Suppressor macrophage (primary cell): ENCODE results near the gene INCENP.
A peak's percentile ranks its signal among the peaks of the same experiment; 100 is the strongest.

Source experiments
- DNase-seq, 4 experiments: peaks; one replicate each; pipeline ENCODE4 v3.0.0-alpha.2; 2020 to 2022

The INCENP gene

DNA sequence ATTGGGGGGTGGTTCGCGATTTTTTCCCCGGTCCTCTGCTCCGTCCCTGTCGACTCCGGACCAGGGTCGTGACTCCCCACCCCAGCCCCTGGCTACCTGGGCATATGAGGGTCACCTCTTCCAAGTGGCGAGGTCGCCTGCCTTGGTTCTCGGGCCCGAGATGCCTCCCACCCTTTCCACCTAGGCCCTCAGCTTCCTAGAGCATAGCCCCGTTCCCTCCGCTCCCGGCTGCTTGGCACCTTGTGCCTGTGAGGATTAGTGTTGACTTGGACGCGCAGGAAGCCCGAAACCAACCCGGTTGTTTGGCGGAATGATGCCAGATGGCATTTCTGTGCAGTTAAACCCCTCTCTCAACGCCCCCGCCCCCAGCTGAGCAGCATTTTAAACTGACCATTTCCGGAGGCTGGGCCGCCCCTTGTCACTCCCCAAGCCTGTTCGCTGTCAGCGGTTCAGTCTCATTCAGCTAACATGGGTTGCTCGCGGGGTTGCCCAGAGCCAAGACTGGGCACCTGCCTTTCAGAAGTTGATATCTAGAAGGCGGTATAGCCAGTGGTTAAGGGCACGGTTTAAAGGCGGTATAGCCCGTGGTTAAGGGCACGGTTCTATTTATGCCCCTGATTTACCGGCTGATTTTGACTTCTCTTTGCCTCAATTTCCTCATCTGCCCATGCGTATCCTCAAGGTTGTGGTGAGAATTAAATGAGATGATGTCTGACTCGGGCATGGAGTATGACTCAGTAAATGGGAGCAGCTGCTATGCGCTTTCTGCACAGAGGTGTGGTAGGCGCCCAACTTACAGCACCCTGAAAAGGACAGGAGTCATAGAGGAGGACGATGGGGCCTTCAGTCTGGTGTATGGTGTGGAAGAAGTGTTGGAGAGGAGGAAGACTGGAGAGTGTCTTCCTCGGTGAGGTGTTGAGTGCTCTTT, 639 bp downstream of the INCENP start:
- DNase-seq, result peak; percentile 48 to 74 (median 58)

DNA sequence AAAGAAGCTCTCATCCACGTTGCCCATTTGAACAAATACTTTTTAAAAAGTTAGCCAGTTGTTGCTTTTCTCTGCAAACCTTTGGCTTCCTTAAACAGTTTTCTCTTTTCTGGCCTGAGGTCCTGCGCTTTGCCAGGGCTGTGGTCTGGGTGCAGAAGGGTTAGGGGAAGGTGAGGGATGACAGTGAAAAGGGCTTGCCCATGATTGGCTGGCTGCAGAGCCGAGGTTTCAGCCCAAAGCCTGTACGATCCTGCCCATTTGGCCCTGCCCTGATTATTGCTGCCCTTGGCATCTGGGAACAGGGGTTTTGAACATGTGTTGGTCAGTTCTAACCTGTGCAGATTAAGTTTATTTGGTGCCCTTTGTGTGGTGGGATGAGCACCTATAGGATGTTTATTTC, 1.5 kb downstream of the INCENP start:
- no peak for DNase-seq

DNA sequence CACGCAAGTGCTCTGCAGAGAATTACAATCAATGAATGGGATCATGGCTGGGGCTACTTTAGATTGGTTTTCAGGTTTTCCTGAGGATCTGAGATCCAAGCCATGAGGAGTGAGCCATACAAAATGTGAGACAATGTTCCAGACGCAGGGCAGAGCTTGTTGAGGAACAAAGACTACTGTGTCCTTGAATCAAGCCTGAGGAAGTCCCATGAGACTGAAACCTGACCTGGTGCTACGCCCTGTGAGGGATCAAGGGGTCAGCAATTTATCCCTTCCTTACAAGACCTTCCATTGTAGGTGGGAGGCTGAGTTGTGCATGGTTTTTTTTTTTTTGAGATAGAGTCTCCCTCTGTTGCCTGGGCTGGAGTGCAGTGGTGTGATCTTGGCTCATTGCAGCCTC, 2.1 kb downstream of the INCENP start:
- DNase-seq, result peak in 2 of 4 experiments; percentile 8 to 24

DNA sequence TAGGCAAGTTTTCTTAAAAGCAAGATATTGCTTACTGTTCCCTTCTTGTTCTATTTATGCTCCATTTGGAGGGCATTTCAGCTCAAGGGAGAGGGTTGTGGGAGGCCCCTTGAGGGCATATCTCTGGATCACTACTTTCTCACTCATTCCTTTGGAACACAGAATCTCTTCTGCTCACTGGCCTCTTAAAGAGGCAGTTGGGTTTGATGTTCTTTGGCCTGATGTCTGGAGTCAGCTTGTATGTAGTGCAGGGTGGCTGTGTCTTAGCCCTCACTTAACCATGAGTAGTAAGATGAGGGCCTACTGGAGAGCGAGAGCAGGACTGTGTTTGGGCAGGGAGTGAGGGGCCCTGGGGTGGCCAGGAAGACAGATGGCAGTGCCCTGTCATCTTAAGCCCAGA, 3.6 kb downstream of the INCENP start:
- DNase-seq, result no peak

DNA sequence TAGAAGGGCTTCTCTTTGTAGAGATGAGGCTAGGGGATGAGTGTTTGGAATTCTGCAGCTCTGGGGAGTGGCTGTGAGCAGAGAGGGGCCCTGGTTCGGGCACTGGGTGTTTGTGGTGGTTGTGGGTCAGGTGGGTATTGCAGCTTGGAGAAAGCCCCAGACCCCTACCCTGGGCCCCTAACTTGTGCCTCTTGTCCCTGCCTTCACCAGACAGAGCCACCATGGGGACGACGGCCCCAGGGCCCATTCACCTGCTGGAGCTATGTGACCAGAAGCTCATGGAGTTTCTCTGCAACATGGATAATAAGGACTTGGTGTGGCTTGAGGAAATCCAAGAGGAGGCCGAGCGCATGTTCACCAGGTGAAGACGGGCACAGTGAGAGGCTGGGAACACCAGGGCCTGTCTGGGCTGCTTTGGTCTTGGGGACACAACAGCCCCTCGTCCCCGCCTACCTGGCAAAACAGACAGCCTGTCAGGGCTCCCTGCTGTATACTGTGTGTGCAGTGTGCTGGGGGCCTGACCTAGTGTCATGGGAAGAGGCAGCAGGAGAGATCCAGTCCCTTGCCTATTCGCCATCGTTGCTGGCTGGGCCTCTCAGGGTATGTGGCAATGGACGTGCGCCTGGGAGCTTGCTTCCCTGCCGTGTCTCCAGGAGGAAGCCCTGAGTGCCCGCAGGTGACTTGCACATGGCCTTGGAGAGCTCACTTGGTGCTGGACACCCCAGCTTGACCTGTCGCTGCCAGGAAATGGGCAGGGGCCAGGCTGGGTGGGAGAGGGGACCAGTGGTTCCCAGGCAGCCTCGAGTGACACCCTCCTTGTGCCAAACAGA, 4.3 kb downstream of the INCENP start:
- no peak for DNase-seq

DNA sequence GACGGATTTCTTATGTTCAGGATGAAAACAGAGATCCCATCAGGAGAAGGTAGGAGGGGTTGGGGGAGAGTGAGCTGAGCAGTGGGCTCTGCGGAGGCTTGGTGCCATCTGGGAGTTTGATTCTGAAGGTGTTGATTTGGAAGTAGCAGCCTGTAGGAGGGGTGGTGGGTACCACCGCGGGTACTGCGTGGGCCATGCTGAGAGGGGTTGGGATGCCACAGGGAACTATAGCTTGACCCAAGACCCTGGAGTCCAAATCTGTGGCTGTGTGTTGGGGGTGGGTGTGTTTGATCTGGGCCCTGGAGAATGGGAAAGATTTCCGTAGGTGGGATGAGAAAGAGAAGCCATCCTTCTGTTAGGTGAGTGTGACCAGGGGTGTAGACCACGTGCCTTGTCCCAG, 5.0 kb downstream of the INCENP start:
- no peak for DNase-seq

DNA sequence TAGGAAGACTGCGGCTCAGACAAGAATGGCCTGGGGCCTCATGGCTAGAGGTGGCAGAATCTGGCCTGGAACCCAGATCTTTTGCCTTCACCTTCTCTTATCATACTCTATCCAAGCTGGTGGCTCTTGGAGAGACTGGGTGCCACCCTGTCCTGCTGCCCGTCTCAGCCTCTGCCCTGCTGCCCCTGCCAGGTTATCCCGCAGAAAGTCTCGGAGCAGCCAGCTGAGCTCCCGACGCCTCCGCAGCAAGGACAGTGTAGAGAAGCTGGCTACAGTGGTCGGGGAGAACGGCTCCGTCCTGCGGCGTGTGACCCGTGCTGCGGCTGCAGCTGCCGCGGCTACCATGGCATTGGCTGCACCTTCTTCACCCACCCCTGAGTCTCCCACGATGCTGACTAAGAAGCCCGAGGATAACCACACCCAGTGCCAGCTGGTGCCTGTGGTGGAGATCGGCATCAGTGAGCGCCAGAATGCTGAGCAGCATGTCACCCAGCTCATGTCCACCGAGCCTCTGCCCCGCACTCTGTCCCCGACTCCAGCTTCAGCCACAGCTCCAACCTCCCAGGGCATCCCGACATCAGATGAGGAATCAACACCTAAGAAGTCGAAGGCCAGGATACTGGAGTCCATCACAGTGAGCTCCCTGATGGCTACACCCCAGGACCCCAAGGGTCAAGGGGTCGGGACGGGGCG, 5.9 kb downstream of the INCENP start:
- DNase-seq, result no peak

DNA sequence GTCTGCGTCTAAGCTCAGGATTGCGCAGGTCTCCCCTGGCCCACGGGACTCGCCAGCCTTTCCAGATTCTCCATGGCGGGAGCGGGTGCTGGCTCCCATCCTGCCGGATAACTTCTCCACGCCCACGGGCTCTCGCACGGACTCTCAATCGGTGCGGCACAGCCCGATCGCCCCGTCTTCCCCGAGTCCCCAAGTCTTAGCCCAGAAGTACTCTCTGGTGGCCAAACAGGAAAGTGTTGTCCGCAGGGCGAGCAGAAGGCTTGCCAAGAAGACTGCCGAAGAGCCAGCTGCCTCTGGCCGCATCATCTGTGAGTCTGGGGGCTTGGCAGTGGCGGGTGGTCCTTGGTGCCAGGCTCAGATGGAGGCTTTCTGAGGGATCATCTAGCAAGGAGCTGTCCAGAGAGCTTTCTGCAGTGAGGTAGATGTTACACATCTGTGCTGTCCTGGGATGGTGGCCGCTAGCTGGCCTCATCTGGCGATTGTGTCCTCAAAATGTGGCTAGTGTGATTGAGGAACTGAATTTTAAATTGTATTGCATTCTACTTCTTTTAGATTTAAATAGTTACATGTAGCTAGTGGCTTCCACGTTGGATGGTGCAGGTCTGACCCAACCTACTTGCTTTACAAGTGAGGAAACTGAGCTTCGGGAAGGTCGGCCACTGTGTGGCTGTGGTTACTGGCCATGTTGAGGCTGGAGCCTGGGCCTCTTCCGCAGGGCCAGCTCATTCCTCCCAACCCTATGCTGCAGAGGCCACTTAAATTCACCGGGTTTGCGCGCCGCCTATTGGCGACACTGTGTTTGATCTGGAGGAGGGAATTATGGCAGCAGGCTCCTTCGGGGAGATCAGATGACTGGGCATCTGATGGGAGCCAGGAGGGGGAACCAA, 6.7 kb downstream of the INCENP start:
- DNase-seq, result no peak

DNA sequence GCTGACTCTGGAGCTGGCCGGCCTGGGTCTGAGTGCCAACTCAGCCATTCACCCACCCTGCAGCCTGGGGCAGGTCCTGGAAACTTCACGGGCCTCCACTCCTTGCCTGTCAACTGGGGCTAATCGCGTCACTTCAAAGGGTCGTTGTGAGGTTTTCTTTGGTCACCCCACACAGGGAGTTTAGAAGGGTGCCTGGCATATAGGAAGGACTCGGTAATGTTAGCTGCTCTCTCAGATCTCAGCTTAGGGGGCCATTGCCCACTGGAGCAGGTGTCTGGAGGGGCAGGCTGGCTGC, 7.3 kb downstream of the INCENP start:
- DNase-seq, result no peak

DNA sequence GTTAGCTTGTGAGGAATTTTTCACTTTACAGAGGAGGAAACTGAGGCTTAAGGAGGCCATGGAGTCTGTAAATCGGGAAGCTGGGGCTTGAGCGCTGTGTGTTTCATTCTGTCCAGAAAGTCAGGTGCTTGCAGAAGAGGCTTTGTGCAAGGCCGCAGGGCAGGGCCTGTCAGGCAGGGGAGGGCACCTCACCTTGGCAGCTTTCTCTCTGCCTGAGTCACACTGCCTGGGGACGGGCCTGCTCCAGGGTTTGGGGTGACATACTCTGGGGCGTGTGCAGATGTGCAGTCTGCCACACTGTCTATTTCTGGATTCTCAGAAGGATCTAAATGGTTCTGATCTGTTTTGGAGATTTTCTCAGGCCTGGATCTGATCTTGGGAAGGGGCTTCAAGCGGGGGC, 8.4 kb downstream of the INCENP start:
- no peak for DNase-seq

DNA sequence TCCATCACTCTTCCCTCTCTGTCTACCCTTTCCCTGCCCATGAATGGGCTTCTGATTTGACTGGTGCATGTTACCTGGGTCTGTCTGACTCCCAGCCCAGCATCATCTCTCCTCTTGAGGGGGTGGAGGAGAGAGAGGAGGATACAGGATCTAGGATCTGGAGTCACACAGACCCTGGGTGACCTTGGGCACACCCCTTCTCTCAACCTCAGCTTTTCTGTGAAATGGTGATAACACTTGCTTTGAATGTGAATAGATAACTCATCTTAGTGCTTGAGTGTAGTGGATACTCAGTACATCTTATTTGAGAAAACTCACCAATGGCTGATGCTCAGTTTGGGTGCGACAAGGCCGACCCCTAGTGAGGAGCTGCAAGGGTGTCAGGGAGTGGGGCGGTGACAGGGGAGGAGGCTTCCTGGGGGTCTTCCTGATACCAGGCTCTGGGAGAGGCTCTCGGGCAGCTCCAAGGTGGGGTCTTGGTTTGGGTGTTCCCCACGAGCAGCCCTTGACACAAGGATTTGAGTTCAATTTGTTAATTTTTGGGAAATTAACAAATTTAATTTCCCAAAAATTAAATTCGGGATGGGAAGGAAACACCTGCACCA, 9.0 kb downstream of the INCENP start:
- no peak for DNase-seq

DNA sequence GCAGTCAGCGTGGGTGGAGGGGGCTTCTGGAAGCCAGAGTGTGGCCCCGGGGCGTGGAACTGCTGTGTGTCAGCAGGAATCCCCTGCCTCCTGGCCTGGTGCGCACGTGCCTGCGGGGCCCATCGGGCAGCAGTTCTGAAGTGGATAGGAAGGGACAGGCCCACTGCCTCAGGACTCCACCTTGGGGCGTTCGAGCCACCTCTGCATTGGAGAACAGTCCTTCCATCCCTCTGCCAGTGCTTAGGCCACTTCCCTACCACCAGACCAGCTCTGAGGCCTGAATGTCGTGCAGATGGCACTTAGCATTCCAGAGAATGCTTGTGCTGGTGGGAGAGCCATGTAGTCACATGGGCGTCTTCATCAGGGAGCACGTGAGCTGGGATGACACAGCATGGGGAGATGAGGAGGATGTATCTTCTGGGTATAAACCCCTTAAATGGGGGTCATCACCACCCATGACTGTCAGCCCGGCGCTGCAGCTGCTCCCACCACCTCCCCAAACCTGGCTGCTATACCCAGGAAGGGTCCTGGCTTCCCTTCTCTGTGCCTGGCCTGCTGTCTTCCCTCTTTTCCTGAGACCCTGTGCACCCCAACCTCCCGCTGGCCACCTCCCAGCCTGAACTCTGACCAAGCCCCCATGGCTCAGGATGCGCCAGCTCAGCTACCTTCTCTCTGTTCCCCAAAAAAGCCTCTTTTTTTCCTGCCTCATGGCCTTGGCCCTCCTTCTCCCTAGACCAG, 9.7 kb downstream of the INCENP start:
- no peak for DNase-seq

DNA sequence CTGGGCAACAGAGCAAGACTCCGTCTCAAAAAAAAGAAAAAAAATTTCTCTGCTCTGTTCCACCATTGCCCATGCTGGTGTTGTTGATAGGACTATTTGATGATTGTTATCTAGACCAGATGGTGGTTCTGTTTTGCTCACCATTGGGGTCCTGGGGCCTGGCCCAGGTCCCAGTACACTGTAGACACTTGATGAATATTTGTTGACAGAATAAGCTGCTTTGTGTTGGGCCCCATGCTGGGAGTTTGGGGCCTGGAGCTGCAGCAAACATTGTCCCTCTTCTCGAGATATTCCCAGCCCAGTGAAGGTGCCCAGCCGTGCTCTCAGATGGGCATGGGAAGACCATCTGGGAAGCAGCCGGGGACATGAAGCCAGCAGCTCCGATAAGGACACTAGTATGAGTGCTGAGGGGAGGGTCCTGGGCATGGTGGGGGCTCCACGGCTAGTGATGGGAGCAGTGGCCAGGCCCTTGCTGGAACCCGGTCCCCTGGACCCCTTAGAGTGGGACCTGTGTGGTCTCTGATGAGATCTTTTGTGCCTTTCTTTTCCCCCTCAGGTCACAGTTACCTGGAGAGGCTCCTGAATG, 13.6 kb downstream of the INCENP start:
- DNase-seq, result no peak

DNA sequence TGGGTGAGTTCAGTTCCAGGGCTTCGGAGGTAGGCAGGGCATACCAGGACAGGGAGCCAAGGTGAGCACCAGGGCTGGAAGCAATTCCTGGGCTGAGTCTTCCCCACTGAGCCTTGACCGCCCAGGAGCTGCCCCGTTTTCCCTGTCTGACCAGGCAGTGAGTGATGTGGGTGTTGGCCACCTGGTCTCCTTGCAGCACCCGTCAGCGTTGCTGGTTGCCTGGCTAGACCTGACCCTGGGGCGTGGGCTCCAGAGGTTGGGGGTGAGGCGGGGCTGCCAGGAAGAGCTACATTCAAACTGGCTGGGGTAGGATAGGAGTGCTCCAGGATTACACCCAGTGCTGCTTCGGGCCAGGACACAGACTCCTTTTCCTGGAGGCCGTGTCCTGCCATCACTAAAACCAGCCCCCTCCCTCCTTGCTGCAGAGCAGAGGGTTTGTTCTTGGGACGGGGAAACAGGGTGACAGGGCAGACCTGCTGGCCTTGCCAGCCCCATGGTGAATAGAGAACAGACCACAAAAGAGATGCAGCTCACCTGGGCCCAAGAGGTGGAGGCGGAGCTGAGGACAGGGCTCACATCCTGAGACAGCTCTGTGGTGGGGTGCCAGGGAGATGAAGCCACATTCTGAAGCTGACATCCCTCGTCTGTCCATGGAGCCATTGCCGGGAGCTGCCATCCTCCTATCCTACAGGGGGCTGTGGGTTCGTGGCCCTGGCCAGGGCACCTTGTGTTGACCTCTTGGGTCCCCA, 14.2 kb downstream of the INCENP start:
- no peak for DNase-seq

DNA sequence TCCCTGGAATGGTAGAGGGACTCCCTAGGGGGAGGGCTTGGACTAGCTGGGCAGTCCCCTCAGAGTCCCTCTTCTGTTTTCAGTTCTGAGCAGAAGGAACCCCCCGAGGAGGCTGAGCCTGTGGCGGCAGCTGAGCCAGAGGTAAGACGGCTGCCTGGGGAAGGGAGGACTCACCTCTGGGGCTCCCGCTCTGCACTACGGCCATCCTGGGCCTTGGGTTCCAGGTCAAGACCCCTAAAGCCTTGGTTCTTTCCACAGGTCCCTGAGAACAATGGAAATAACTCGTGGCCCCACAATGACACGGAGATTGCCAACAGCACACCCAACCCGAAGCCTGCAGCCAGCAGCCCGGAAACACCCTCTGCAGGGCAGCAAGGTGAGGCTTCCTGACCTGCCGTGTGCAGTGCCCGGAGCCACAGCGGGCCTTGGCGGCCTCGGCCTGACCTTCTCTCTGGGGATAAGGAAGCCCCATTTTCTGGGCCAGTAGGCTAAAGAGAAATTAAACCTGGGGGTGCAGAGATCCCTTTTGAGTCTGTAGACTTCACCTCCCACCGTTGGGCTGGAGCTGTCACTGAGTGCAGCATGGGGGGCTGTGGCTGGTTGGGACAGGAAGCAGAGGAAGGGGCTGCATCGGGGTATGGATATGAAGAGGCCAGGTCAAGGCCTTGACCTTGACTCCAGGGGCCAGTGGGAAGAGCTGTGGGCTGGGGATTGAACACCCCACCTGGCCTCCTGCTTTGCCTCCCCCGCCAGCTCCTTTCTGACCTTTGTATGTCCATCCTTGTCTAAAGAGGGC, 15.0 kb downstream of the INCENP start:
- no peak for DNase-seq

DNA sequence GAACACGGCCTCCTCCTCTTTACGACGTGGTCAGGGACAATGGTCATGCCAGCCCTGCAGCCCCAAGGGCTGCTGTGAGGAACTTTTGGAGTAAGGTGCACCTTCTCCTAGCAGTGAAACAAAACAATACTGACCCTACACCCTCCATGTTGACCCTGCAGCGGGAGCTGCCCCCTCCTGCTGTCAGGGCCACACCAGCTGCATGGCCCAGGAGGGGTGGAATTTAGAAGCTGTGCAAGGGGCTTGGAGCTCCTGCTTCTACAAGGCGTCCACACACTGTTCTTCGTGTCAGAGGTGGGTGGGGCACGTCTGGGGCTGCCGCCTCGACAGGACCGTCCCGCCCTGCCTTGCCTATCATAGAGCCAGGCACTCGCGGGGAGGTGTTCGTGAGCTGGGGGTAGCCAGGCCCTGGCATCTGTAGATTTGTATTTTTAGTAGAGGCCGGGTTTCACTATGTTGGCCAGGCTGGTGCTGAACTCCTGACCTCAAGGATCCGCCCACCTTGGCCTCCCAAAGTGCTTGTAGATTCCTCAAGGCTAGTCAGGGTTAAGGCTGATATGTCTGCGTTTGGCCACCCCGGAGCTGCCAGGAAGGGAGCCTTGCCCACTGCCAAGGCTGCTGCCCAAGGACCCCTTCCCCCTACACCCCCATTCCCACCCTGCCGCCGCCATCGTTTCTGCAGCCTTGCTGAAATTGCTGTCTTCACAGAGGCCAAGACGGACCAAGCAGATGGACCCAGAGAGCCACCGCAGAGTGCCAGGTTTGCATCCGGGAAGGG, 15.9 kb downstream of the INCENP start:
- DNase-seq, result no peak

DNA sequence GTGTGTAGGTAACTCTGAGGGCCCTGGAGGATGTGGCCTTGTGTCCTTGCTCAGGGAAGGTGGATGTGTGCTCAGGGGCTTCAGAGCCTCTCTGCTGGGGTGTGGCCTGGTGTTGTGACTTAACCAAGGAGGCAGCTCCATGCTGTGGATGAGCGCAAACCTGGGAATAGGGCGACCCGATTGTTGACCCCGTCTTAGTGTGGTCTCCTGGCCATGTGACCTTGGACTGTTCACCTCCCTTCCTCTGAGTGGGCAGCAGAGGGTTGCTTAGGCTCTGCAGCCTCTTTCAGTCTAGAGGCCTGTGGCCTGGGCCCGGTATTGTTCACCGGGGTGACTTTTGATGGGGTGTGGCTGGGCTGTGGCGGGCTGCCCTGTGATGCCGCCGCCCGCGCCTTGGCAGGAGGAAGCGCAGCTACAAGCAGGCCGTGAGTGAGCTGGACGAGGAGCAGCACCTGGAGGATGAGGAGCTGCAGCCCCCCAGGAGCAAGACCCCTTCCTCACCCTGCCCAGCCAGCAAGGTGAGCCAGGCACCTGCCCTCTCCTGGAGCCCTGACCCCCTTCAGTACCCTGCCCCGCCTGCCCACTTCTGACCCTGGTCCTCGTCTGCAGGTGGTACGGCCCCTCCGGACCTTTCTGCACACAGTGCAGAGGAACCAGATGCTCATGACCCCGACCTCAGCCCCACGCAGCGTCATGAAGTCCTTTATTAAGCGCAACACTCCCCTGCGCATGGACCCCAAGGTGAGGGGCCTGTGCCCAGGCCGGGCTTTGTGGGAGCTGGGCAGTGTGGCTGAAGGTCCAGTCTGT, 16.7 kb downstream of the INCENP start:
- DNase-seq, result no peak
